ENCODE results near the gene NOTUM. TPM values are rescaled to one million over a fixed set of nuclear protein-coding genes. Genes with fewer than 3 reads are reported as not detected.
A peak's percentile ranks its signal among the peaks of the same experiment; 100 is the strongest.

Gene NOTUM
- total RNA-seq, 1 experiment from 2014 or later, result not detected

GRCh38 chr17:81911969-81912368 is 49.0 kb downstream of the NOTUM start:
- H3K4me3 Mint-ChIP-seq (ENCODE audit: unreplicated experiment), result peak overlapping the region; percentile 66
- DNase-seq (ENCODE audit: unreplicated experiment), result no peak
- CTCF ChIA-PET, result no interaction called here
- H3K9me3 Mint-ChIP-seq (ENCODE audit: unreplicated experiment), result no peaks in the 10 kb centered on the region
- no peak overlapping the region for H3K27ac Mint-ChIP-seq (ENCODE audit: low read depth, unreplicated experiment)
- POLR2A ChIA-PET, result interaction anchor here (0.7 to 5.2 kb wide), 8 partner anchors 14 to 189 kb away, joined by 3 to 54 read pairs (median 6); partner anchors contain the start of genes ALYREF, ANAPC11, CENPX and LRRC45
- no TSS peak for BruUV-seq (replicated peaks)
- peaks cover 48% of the 10 kb centered on the region for H3K36me3 Mint-ChIP-seq (ENCODE audit: insufficient read depth, unreplicated experiment)
- no peaks in the 10 kb centered on the region for H3K27me3 Mint-ChIP-seq (ENCODE audit: insufficient read depth, unreplicated experiment)
- TF ChIP-seq CTCF (IDR thresholded peaks at IDR 0.05; ENCODE audit: unreplicated experiment), result no peak
- intact Hi-C loops (cut with micrococcal nuclease), result loop anchor here (10.0 kb wide), 1 partner anchor 47 kb away; the partner anchor contains the start of gene P4HB
- H3K4me1 Mint-ChIP-seq (ENCODE audit: insufficient read depth, unreplicated experiment), result peaks cover 33% of the 10 kb centered on the region

- no peak for TF ChIP-seq CTCF (IDR thresholded peaks at IDR 0.05; ENCODE audit: unreplicated experiment)
- CTCF ChIA-PET, result no interaction called here
- no peaks in the 10 kb centered on the region for H3K9me3 Mint-ChIP-seq (ENCODE audit: unreplicated experiment)
- no peaks in the 10 kb centered on the region for H3K27me3 Mint-ChIP-seq (ENCODE audit: insufficient read depth, unreplicated experiment)
- H3K27ac Mint-ChIP-seq (ENCODE audit: low read depth, unreplicated experiment), result no peak within 1 kb of the TSS
- DNase-seq (ENCODE audit: unreplicated experiment), result peak; percentile 89
- H3K4me3 Mint-ChIP-seq (ENCODE audit: unreplicated experiment), result peak within 1 kb of the TSS; percentile 72
- peaks cover 27% of the 10 kb centered on the region for H3K4me1 Mint-ChIP-seq (ENCODE audit: insufficient read depth, unreplicated experiment)
- H3K36me3 Mint-ChIP-seq (ENCODE audit: insufficient read depth, unreplicated experiment), result peaks cover 47% of the 10 kb centered on the region
- POLR2A ChIA-PET, result interaction anchor here (1.7 to 5.2 kb wide), 3 partner anchors 14 to 20 kb away, joined by 6 to 54 read pairs (median 7); partner anchors contain the start of genes ALYREF, ANAPC11 and MAFG
- intact Hi-C loops (cut with micrococcal nuclease), result loop anchor here (10.0 kb wide), 1 partner anchor 47 kb away; the partner anchor contains the start of gene P4HB
- no TSS peak for BruUV-seq (replicated peaks)
Measured at GRCh38 chr17:81911277-81911961, 49.6 kb downstream of the NOTUM start, which contains the start of gene PCYT2. Gene PCYT2 (minus strand): TSS chr17:81911399. CDS start chr17:81911355, 44 bp downstream.

- BruUV-seq (replicated peaks), result no TSS peak
- ChIA-PET CTCF (no interaction called here), POLR2A (interaction anchor here (1.0 to 5.2 kb wide), 4 partner anchors 11 to 25 kb away, joined by 3 to 54 read pairs (median 5); partner anchors contain the start of genes ALYREF, ANAPC11 and MAFG)
Measured at GRCh38 chr17:81910840-81911276, 50.1 kb downstream of the NOTUM start.

More at GRCh38 chr17:81910840-81911276, 50.1 kb downstream of the NOTUM start:
- Mint-ChIP-seq H3K4me3 (ENCODE audit: unreplicated experiment) (peak overlapping the region; percentile 72), H3K9me3 (ENCODE audit: unreplicated experiment) (no peaks in the 10 kb centered on the region), H3K27me3 (ENCODE audit: insufficient read depth, unreplicated experiment) (no peaks in the 10 kb centered on the region), H3K4me1 (ENCODE audit: insufficient read depth, unreplicated experiment) (peaks cover 22% of the 10 kb centered on the region), H3K27ac (ENCODE audit: low read depth, unreplicated experiment) (no peak overlapping the region), H3K36me3 (ENCODE audit: insufficient read depth, unreplicated experiment) (peaks cover 42% of the 10 kb centered on the region)
- intact Hi-C loops (cut with micrococcal nuclease), result loop anchor here (10.0 kb wide), 1 partner anchor 46 kb away; the partner anchor contains the start of gene P4HB
- no peak for DNase-seq (ENCODE audit: unreplicated experiment)
- no peak for TF ChIP-seq CTCF (IDR thresholded peaks at IDR 0.05; ENCODE audit: unreplicated experiment)

Measured in MCF 10A (cell line).